GM12878 (cell line): ENCODE measurements around the gene PTGR3. TPM values are rescaled to one million over a fixed set of nuclear protein-coding genes. Genes with fewer than 3 reads are reported as not detected.

ENCODE experiments used
- ATAC-seq: fragments of 200-7000 bp; cut with Tn5 transposase; 3 replicates; pipeline ENCODE4 v1.9.1; 2020; ENCODE audit warnings: mild to moderate bottlenecking, moderate library complexity
- BruUV-seq: library from RNA; stranded (reverse); fragments of 400-500 nt; replicated peaks from 2 replicates; lab custom pipeline; 2021; lab: Mats Ljungman, UMichigan
- CTCF ChIA-PET: fragments of 300-600 bp; sonication (Branson Sonifier 250); formaldehyde crosslinking; extraction: SDS; loops from one replicate; lab custom pipeline; 2021; ENCODE audit warnings: inconsistent platforms; lab: Yijun Ruan, JAX
- POLR2A ChIA-PET: fragments of 350-600 bp; formaldehyde crosslinking; extraction: SDS; loops from one replicate; lab custom pipeline; 2021; ENCODE audit warnings: inconsistent platforms; lab: Charles Lee
- RAD21 ChIA-PET: fragments of 300-600 bp; sonication (Branson Sonifier 250); formaldehyde crosslinking; loops from one replicate; lab custom pipeline; 2023; ENCODE audit warnings: antibody characterized with exemption; ENCODE audit not compliant: unreplicated experiment; lab: Charles Lee
- SMC1A ChIA-PET: fragments of 300-600 bp; sonication (Branson Sonifier 250); formaldehyde crosslinking; loops from one replicate; lab custom pipeline; 2023; ENCODE audit not compliant: unreplicated experiment, uncharacterized antibody; lab: Charles Lee
- DNase-seq: peaks from one replicate; pipeline ENCODE4 v3.0.0-alpha.2; 2011; ENCODE audit warnings: low read depth, low spot score
- FAIRE-seq: peaks from 3 replicates; lab custom pipeline; 2011; peaks lifted over from hg19 to GRCh38; lab: Jason Lieb, UNC
- H2AFZ ChIP-seq: 2 replicates; pipeline ENCODE4 v1.6.0; 2011; ENCODE audit warnings: low read depth, low read length, control low read depth; ENCODE audit not compliant: control insufficient read depth
- H3K27ac ChIP-seq: 2 replicates; pipeline ENCODE4 v1.5.1; 2011; ENCODE audit warnings: control low read depth; ENCODE audit not compliant: control insufficient read depth, insufficient read depth
- H3K27me3 ChIP-seq, 2 experiments: replicated peaks in 1 of 2; 2 replicates each; pipeline versions ENCODE4 v1.6.0 to v1.6.1; 2011; ENCODE audit warnings: low read length in 1 of 2; ENCODE audit not compliant: control insufficient read depth in 2 of 2, insufficient read depth in 2 of 2
- H3K36me3 ChIP-seq, 2 experiments: 2 replicates each; pipeline ENCODE4 v1.5.1; 2011; ENCODE audit warnings: low read length in 1 of 2; ENCODE audit not compliant: control insufficient read depth in 2 of 2, insufficient read depth in 2 of 2
- H3K4me1 ChIP-seq: 2 replicates; pipeline ENCODE4 v1.6.1; 2011; ENCODE audit warnings: mild to moderate bottlenecking, low read length, moderate library complexity, mixed read lengths; ENCODE audit not compliant: control insufficient read depth, insufficient read depth
- H3K4me2 ChIP-seq: 2 replicates; pipeline ENCODE4 v1.6.0; 2011; ENCODE audit warnings: control low read depth; ENCODE audit not compliant: control insufficient read depth, insufficient read depth
- H3K4me3 ChIP-seq: fragments of 200-600 bp; sonication (generic); 2 replicates; pipeline ENCODE4 v1.5.1; 2016
- H3K79me2 ChIP-seq: 2 replicates; pipeline ENCODE4 v1.6.0; 2011; ENCODE audit warnings: low read length; ENCODE audit not compliant: control insufficient read depth, insufficient read depth
- H3K9ac ChIP-seq: 2 replicates; pipeline ENCODE4 v1.8.0; 2011; ENCODE audit warnings: low read length, control low read depth, mixed read lengths; ENCODE audit not compliant: control insufficient read depth, insufficient read depth
- H3K9me3 ChIP-seq: replicated peaks from 3 replicates; pipeline ENCODE4 v1.5.1; 2011; ENCODE audit warnings: mild to moderate bottlenecking, low read length; ENCODE audit not compliant: control insufficient read depth, insufficient read depth
- H4K20me1 ChIP-seq: 2 replicates; pipeline ENCODE4 v1.6.0; 2011; ENCODE audit not compliant: control insufficient read depth, insufficient read depth
- BHLHE40 ChIP-seq, 2 experiments: fragments of 450-650 bp in 1 of 2; IDR thresholded peaks; 2 replicates each; pipeline ENCODE4 v1.6.1; 2011 to 2017; ENCODE audit warnings: low read depth in 2 of 2, borderline replicate concordance in 1 of 2, improper control_type of control experiment in 1 of 2, low read length in 1 of 2, mild to moderate bottlenecking in 1 of 2
- GATAD2B ChIP-seq: fragments of 450-650 bp; conservative IDR thresholded peaks from 2 replicates; pipeline ENCODE4 v1.6.1; 2017; ENCODE audit warnings: low read depth, mild to moderate bottlenecking, moderate library complexity
- IKZF1 ChIP-seq: fragments of 450-650 bp; conservative IDR thresholded peaks from 2 replicates; pipeline ENCODE4 v1.6.1; 2017; ENCODE audit warnings: antibody characterized with exemption, mild to moderate bottlenecking
- NR2F1 ChIP-seq: fragments of 450-650 bp; conservative IDR thresholded peaks from 2 replicates; pipeline ENCODE4 v1.6.1; 2017; ENCODE audit warnings: mild to moderate bottlenecking
- TCF12 ChIP-seq: IDR thresholded peaks from 2 replicates; pipeline ENCODE4 v1.6.1; 2011; ENCODE audit warnings: low read depth, mild to moderate bottlenecking, low read length
- WGBS: methylation state at CpG from one replicate; pipeline ENCODE4 v1.1.6; 2016; ENCODE audit warnings: low lambda C conversion rate; ENCODE audit not compliant: insufficient replicate concordance, insufficient coverage; ENCODE audit errors: missing lambda C conversion rate; 5-methylcytosine and 5-hydroxymethylcytosine counted together
- in situ Hi-C: fragments of 300-500 bp; cut with MboI; formaldehyde crosslinking; loops from 9 replicates; pipeline ENCODE4 v1.14.3; 2018; ENCODE audit warnings: mixed read lengths
- intact Hi-C: fragments of 100-400 bp; cut with micrococcal nuclease; formaldehyde crosslinking; loops from one replicate; pipeline ENCODE4 v1.14.2; 2022; ENCODE audit not compliant: unreplicated experiment
- polyA plus RNA-seq, 11 experiments: library from polyadenylated mRNA; depleted of rRNA in 4 of 11; unstranded in 6 of 11; stranded (reverse) in 5 of 11; fragments of >200 nt; fragmentation: Nextera tagmentation in 4 of 11; fragmentation: Illumina TruSeq in 1 of 11; extraction: Ambion mirVana in 4 of 11; extraction: Trizol in 1 of 11; gene quantifications; 1 replicate in 1 of 11; 2 replicates in 10 of 11; pipeline versions ENCODE4 v1.2.1 to v1.2.3, GENCODE V29; 2011 to 2016; ENCODE audit warnings: inconsistent platforms in 2 of 11, missing spikeins in 2 of 11, low read depth in 1 of 11
- total RNA-seq, 4 experiments: library from RNA; depleted of rRNA in 3 of 4; stranded (reverse); fragments of >200 nt in 3 of 4; fragmentation: Illumina TruSeq in 1 of 4; extraction: Trizol in 1 of 4; gene quantifications; 2 replicates each; pipeline versions ENCODE4 v1.2.1 to v1.2.3, GENCODE V29; 2013 to 2021

PTGR3 gene
- total and polyA plus RNA-seq, 10 of the 15 experiments (the other 5 are each of a cell fraction or from before 2014, with no cell fraction given) = 6.2 to 69.8 (median 21.9) TPM

DNA sequence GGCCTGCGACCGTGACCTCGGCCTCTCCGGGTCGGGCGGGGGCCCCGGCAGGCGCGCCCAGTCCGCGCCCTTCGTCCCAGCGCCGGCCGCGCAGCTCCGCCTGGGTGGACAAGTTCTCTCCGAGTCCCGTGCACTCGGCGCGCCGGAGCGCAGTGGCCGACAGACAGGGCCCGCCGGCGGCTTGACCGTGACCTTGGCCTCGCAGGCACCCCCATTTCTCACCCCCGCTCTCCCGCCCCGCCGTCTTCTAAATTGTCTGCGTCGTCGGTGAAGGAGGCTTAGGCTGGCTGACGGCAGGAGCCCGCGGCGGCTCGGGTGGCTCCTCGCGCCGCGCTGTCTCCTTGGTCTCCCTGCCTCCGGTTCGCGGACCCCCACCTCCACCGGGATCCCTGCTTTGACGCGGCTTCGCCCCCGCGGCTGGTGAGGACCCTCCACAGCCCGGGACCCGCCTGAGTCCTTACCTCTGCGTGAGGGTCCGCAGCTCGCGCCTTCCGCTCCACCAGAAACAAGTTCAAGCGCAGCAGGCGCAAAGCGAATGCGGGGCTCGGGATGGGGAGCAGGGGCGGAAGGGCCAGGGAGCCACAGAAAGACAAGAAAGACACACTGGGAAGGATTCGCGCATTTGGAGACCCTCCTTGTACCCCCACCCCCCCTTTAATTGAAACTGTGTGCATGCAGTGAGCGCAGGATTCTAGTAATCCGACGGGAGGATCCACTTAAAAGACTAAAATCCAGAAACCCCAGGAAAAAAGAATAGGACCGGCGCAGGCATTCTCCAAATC, 4.0 kb downstream of the PTGR3 start:
- TF ChIP-seq NR2F1 (peak; percentile 76; the same call in 1 of the 2 replicates), IKZF1 (0 out of 2 replicates have a peak, but pooled peaks have one; percentile 22), GATAD2B (peak; percentile 42; the same call in 1 of the 2 replicates), TCF12 (no peak), BHLHE40 (IDR thresholded peaks at IDR 0.05; ENCODE audit: borderline replicate concordance in 1 of 2, low read depth in 2 of 2, low read length in 1 of 2) (peak in 1 of 2 experiments; percentile 79; a peak in 2 of 4 replicates)
- Histone ChIP-seq H4K20me1 (no peaks in the 10 kb centered on the region), H2AFZ (peak overlapping the region; percentile 23; the same call in 1 of the 2 replicates), H3K4me2 (peak overlapping the region; percentile 76), H3K36me3 (peaks cover 5 to 6% of the 10 kb centered on the region in 2 experiments; a peak in 3 of 4 replicates), H3K4me1 (no peaks in the 10 kb centered on the region), H3K9ac (peak overlapping the region; percentile 53), H3K9me3 (no peaks in the 10 kb centered on the region), H3K4me3 (peak overlapping the region; percentile 57), H3K27me3 (no peaks in the 10 kb centered on the region), H3K79me2 (peaks cover 49% of the 10 kb centered on the region), H3K27ac (no peak overlapping the region)
- ChIA-PET SMC1A (interaction anchor here (1.6 kb wide), 1 partner anchor 11 kb away, joined by 4 read pairs; no protein-coding TSS in a partner anchor), RAD21 (interaction anchor here (1.3 kb wide), 1 partner anchor 32 kb away, joined by 5 read pairs; no protein-coding TSS in a partner anchor), CTCF (no interaction called here), POLR2A (no interaction called here)
- 60% methylated on average over 68 of the region's 75 CpGs for WGBS
- no peak for DNase-seq
- no peak for FAIRE-seq
- no TSS peak for BruUV-seq
- ATAC-seq = peak; percentile 11
- intact Hi-C loops (loop anchor here (5.0 to 10.0 kb wide), 8 partner anchors 33 to 1280 kb away; partner anchors contain the start of genes CNDP2, FBXO15 and TIMM21), in situ Hi-C loops (loop anchor here (25.0 kb wide), 1 partner anchor 1907 kb away; no protein-coding TSS in a partner anchor)
